GM19025 (cell line): Measurements from ENCODE around the gene ZNF143.

ENCODE experiments used
- ATAC-seq: cut with Tn5 transposase; IDR thresholded peaks from one replicate; pipeline ENCODE4 v1.9.1; 2021; ENCODE audit warnings: mild to moderate bottlenecking, low read depth, moderate library complexity; ENCODE audit not compliant: unreplicated experiment

The ZNF143 gene

DNA sequence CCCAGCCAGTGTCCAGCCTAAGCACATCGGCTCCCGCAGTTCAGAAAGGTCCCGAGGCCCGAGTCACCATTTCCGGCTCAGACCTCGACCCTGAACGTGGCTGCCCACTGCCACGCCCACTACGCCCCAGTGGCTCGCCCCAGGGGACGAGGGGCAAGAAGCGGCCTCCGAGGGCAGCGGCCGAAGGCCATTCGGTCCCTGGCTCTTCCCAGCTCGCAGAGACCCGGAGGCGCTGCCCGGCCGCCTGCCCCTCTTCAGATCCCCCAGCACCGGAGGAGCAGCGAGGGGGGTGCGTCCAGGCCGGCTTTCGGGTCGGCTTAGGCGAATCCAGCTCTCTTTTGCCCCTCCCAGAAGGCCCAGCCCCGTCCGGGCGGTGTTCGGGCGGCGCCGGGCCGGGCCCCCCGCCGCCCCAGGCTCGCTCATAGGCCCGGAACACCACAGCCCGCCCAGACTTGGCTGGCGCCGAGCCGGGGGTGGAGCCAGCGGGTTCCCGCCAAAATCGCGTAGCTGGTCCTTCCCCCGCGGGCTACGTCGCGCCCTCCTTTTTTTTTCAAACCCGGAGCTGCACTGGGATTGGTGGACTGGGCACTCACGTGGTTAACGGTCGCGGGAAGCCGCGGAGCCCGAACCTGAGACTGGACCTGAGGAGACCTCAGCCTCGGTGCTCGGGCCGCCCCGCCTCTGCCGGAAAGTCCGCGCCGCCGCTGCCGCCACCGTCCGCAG, 112.4 kb downstream of the ZNF143 start, which contains the start of gene WEE1:
WEE1 (plus strand) TSS at position 619 of the 723 bp plus-strand sequence. CDS start 264 bp downstream, outside the sequence.
- peak; percentile 88 for ATAC-seq

- peak; percentile 25 for ATAC-seq
Measured at GRCh38 chr11:9573775-9574621, 113.2 kb downstream of the ZNF143 start.

DNA sequence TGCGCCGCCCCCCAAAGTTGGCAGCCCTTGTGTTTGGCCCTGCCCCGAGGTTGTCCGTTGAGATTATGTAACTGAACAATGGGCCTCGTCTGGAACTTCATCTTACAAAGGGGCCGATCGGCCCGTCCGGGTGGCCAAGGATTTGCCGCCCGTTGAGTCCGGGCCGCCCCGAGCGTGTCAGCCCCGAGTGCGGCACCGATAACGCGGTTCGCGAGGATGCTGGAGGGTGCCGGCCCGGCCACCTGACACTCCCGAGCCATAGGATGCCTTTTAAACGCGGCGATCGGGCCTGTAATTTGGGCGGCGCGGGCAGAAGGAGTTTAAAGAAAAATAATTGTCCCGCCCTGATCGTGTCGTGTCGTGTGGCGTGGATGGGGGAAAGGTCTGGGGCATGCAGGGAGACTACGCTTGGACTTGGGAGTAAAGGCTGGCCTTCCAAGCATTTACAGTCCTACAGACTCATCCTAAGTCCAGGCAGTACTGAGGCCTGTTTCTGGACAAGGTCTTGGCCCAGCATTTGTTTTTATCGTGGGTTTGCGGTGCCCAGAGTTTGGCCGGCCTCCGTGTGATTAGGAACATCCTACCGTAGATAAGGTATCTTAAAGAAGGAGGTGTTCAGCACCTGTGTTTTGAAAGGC, 113.9 kb downstream of the ZNF143 start:
- no peak for ATAC-seq

DNA sequence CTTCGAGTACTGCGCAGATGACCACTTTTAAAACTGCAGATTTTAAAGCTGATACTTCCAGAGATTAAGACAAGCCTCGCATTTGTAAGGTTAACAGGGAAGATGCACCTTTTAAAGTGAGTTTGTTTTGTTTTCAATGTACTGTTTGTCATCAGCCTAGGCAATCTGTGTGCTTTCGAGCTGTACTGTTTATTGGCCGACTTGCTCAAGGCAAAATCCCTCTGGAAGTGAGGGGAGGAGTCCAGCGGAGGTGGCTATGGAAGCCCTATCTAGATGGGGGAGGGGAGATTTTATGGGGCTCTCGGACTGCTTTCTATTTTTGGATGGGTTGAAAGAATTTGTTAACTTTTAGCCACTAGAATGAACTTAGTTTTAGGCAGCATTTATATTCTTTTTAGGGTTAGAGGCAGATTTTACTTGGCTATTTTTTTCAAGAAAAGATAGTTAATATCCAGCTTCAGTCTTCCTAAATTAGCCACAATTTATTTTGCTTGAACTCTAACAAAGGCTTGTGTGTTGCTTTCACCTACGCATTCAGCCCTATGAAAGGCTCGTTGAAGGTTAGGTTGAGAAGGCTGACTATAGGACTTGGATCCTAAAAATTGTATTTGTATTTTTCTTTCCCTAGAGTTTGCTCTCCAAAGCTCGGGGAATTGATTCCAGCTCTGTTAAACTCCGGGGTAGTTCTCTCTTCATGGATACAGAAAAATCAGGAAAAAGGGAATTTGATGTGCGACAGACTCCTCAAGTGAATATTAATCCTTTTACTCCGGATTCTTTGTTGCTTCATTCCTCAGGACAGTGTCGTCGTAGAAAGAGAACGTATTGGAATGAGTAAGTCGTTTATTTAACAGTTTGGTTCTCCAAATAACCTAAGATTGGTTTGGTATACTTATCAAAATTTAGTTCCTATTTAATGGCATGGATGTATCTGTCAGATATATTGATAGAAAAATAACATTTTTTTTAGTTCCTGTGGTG, 114.7 kb downstream of the ZNF143 start:
- ATAC-seq, result no peak

DNA sequence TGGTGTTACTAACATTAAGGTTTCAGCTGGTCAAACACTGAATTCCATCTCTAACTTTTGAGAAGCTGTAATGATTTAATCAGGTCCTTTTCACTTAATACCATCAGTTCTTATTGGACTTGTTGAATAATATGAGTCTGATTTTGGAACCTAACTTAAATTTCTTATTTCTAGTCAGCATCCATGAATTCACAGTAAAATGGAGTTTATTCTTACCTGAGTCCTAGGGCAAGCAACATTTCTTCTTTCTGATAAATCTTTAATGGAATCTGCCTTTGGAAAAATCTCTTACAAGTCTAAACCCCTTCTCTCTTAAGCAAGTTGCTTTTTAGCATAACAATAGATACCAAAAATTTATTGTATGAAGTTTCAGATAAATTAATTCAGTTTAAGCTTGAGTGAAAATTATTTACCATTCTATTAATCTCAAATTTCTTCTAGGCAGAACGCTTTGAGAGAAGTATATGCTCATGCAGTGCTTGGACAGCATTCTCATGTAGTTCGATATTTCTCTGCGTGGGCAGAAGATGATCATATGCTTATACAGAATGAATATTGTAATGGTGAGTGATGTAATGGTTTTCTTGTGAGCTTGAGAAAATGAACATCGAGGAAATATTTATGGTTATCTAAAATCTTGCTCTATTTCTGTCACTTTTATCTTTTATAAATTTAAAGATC, 116.0 kb downstream of the ZNF143 start:
- ATAC-seq, result no peak

DNA sequence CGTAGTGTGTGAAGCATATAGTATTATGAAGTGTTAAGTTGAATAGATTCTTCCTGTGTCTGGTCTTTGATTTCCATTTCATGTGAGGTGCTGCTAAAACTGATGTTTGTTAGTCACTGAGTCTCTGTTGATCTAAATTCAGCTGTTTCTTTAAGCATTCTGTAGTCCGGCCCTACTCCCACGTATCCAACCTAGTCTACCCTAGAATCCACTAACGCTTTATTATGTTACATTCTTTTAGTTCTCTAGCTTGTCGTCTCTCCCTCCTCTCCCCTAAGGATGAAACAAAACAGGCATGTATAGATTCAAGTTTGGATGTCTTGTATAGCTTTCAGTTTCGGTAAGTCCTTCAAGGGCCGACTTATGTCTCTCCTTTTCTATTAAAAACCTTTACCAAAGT, 116.7 kb downstream of the ZNF143 start:
- ATAC-seq, result no peak
